GM21737 (cell line): ENCODE measurements around the gene DNAL4.

Experiments
- ATAC-seq: cut with Tn5 transposase; IDR thresholded peaks from one replicate; pipeline ENCODE4 v1.9.1; 2021; ENCODE audit warnings: mild to moderate bottlenecking, moderate library complexity; ENCODE audit not compliant: unreplicated experiment

DNAL4 gene

GRCh38 chr22:38788021-38788816, 5.7 kb downstream of the DNAL4 start:
- ATAC-seq, result no peak

GRCh38 chr22:38786631-38787030, 7.3 kb downstream of the DNAL4 start:
- no peak for ATAC-seq

- no peak for ATAC-seq
These were observed 9.1 kb downstream of the DNAL4 start for GRCh38 chr22:38784856-38785255.

GRCh38 chr22:38784035-38784434, 9.9 kb downstream of the DNAL4 start:
- no peak for ATAC-seq

- ATAC-seq, result no peak
These were observed 10.8 kb downstream of the DNAL4 start for GRCh38 chr22:38783095-38783615.

GRCh38 chr22:38782402-38783094, 11.4 kb downstream of the DNAL4 start:
- ATAC-seq, result no peak

GRCh38 chr22:38781033-38781432, 12.9 kb downstream of the DNAL4 start:
- ATAC-seq, result no peak

GRCh38 chr22:38777087-38777671, 16.8 kb downstream of the DNAL4 start:
- ATAC-seq, result no peak

- no peak for ATAC-seq
These were observed 17.9 kb downstream of the DNAL4 start for GRCh38 chr22:38776086-38776485.

GRCh38 chr22:38775656-38776055, 18.3 kb downstream of the DNAL4 start:
- no peak for ATAC-seq

GRCh38 chr22:38774496-38775166, 19.3 kb downstream of the DNAL4 start:
- ATAC-seq, result no peak

- ATAC-seq, result no peak
These were observed 20.5 kb downstream of the DNAL4 start for GRCh38 chr22:38773363-38773946.

GRCh38 chr22:38772623-38772873, 21.4 kb downstream of the DNAL4 start:
- ATAC-seq, result no peak

GRCh38 chr22:38770257-38770949, 23.5 kb downstream of the DNAL4 start:
- ATAC-seq, result no peak

- ATAC-seq, result no peak
These were observed 25.9 kb downstream of the DNAL4 start for GRCh38 chr22:38768036-38768435.

GRCh38 chr22:38767313-38767712, 26.6 kb downstream of the DNAL4 start:
- ATAC-seq, result no peak

GRCh38 chr22:38766076-38766777, 27.7 kb downstream of the DNAL4 start:
- ATAC-seq, result no peak

GRCh38 chr22:38762551-38762983, 31.4 kb downstream of the DNAL4 start:
- ATAC-seq, result no peak

- ATAC-seq, result no peak
These were observed 32.5 kb downstream of the DNAL4 start for GRCh38 chr22:38761202-38762162.
